IMR-90 (cell line): Measurements from ENCODE around the gene NOP9. TPM values are rescaled to one million over a fixed set of nuclear protein-coding genes. Genes with fewer than 3 reads are reported as not detected.

Experiments
- ATAC-seq: fragments of 200-7000 bp; cut with Tn5 transposase; 2 replicates; pipeline ENCODE4 v1.9.1; 2020; ENCODE audit warnings: low read depth, mild to moderate bottlenecking, moderate library complexity
- BruUV-seq: library from RNA; stranded (reverse); fragments of 400-500 nt; replicated peaks from 2 replicates; lab custom pipeline; 2021; lab: Mats Ljungman, UMichigan
- CTCF ChIA-PET: fragments of 300-600 bp; formaldehyde crosslinking; extraction: SDS; loops from one replicate; lab custom pipeline; 2021; ENCODE audit warnings: antibody characterized with exemption; lab: Yijun Ruan, JAX
- POLR2A ChIA-PET: fragments of 300-600 bp; sonication (Branson Sonifier 250); formaldehyde crosslinking; loops from one replicate; lab custom pipeline; 2022; ENCODE audit warnings: antibody characterized with exemption; ENCODE audit not compliant: unreplicated experiment; lab: Charles Lee
- DNase-seq: peaks from one replicate; pipeline ENCODE4 v3.0.0; 2013
- H2AFZ ChIP-seq: replicated peaks from 2 replicates; pipeline ENCODE3; 2013; ENCODE audit warnings: low read length, mild to moderate bottlenecking; ENCODE audit not compliant: poor library complexity
- H2AK5ac ChIP-seq: 2 replicates; pipeline ENCODE4 v1.6.1; 2013; ENCODE audit warnings: low read depth, low read length, inconsistent platforms
- H2AK9ac ChIP-seq: replicated peaks from 2 replicates; pipeline ENCODE3; 2013; ENCODE audit warnings: mild to moderate bottlenecking, low read depth, low read length, moderate library complexity; ENCODE audit not compliant: poor library complexity
- H2BK120ac ChIP-seq: 2 replicates; pipeline ENCODE4 v1.6.1; 2013; ENCODE audit warnings: low read depth, low read length, inconsistent platforms
- H2BK15ac ChIP-seq: 3 replicates; pipeline ENCODE4 v1.6.1; 2013; ENCODE audit warnings: low read depth, low read length, inconsistent platforms
- H2BK20ac ChIP-seq: 2 replicates; pipeline ENCODE4 v1.6.1; 2013; ENCODE audit warnings: low read depth, mild to moderate bottlenecking, inconsistent platforms, low read length, moderate library complexity
- H2BK5ac ChIP-seq: 2 replicates; pipeline ENCODE4 v1.6.1; 2013; ENCODE audit warnings: mild to moderate bottlenecking, low read depth, low read length, inconsistent platforms; ENCODE audit not compliant: poor library complexity, severe bottlenecking
- H3K14ac ChIP-seq: replicated peaks from 2 replicates; pipeline ENCODE4 v1.6.1; 2013; ENCODE audit warnings: low read depth, low read length, inconsistent platforms
- H3K18ac ChIP-seq: 2 replicates; pipeline ENCODE4 v1.6.1; 2013; ENCODE audit warnings: low read depth, low read length, control low read depth
- H3K23ac ChIP-seq: 2 replicates; pipeline ENCODE4 v1.6.1; 2013; ENCODE audit warnings: low read depth, low read length, inconsistent platforms
- H3K27ac ChIP-seq: 2 replicates; pipeline ENCODE4 v1.5.1; 2013; ENCODE audit warnings: mild to moderate bottlenecking, control low read depth, low read length; ENCODE audit not compliant: insufficient read depth
- H3K27me3 ChIP-seq: 2 replicates; pipeline ENCODE4 v1.6.1; 2013; ENCODE audit warnings: low read length; ENCODE audit not compliant: control insufficient read depth, insufficient read depth
- H3K36me3 ChIP-seq: 2 replicates; pipeline ENCODE4 v1.6.1; 2013; ENCODE audit warnings: low read length, mixed read lengths; ENCODE audit not compliant: control insufficient read depth, insufficient read depth
- H3K4ac ChIP-seq: 2 replicates; pipeline ENCODE4 v1.6.1; 2013; ENCODE audit warnings: low read depth, low read length, inconsistent platforms
- H3K4me1 ChIP-seq: 2 replicates; pipeline ENCODE4 v1.6.1; 2013; ENCODE audit warnings: low read length, mixed read lengths; ENCODE audit not compliant: control insufficient read depth, insufficient read depth
- H3K4me2 ChIP-seq: 2 replicates; pipeline ENCODE4 v1.6.1; 2013; ENCODE audit warnings: low read depth, mild to moderate bottlenecking, control low read depth, low read length, moderate library complexity
- H3K4me3 ChIP-seq: 2 replicates; pipeline ENCODE4 v1.5.1; 2013; ENCODE audit warnings: low read depth, mild to moderate bottlenecking, control low read depth, low read length, moderate library complexity; ENCODE audit not compliant: insufficient read depth
- H3K56ac ChIP-seq: 2 replicates; pipeline ENCODE4 v1.6.1; 2013; ENCODE audit warnings: low read length, inconsistent platforms; ENCODE audit not compliant: insufficient read depth; ENCODE audit errors: extremely low read depth
- H3K79me1 ChIP-seq, 2 experiments: 2 replicates each; pipeline ENCODE4 v1.6.1; 2013; ENCODE audit warnings: low read length in 2 of 2, inconsistent platforms in 1 of 2, low read depth in 1 of 2
- H3K9ac ChIP-seq: 2 replicates; pipeline ENCODE4 v1.6.1; 2013; ENCODE audit warnings: low read depth, low read length, control low read depth
- H3K9me1 ChIP-seq: 2 replicates; pipeline ENCODE4 v1.6.1; 2013; ENCODE audit warnings: low read length, inconsistent platforms; ENCODE audit not compliant: insufficient read depth
- H3K9me3 ChIP-seq: 2 replicates; pipeline ENCODE4 v1.6.1; 2013; ENCODE audit warnings: low read length; ENCODE audit not compliant: control insufficient read depth, insufficient read depth
- H4K20me1 ChIP-seq: 2 replicates; pipeline ENCODE4 v1.6.1; 2013; ENCODE audit warnings: low read length, inconsistent platforms; ENCODE audit not compliant: insufficient read depth
- H4K5ac ChIP-seq: 2 replicates; pipeline ENCODE4 v1.6.1; 2013; ENCODE audit warnings: mild to moderate bottlenecking, low read depth, low read length, control low read depth
- H4K8ac ChIP-seq, 2 experiments: 2 replicates each; pipeline ENCODE4 v1.6.1; 2013; ENCODE audit warnings: low read depth in 2 of 2, low read length in 2 of 2, control low read depth in 1 of 2, inconsistent platforms in 1 of 2
- H4K91ac ChIP-seq: 2 replicates; pipeline ENCODE4 v1.6.1; 2013; ENCODE audit warnings: low read depth, low read length, inconsistent platforms; ENCODE audit not compliant: insufficient read depth
- BHLHE40 ChIP-seq: fragments of 150-350 bp; IDR thresholded peaks from 2 replicates; pipeline ENCODE4 v1.6.1; 2016; ENCODE audit warnings: mild to moderate bottlenecking, low read depth, low read length
- CEBPB ChIP-seq: IDR thresholded peaks from 2 replicates; pipeline ENCODE4 v1.6.1; 2012; ENCODE audit warnings: low read depth, low read length, improper control_type of control experiment
- CHD1 ChIP-seq: IDR thresholded peaks from 2 replicates; pipeline ENCODE4 v1.6.1; 2012; ENCODE audit warnings: low read depth, low read length, improper control_type of control experiment
- FOS ChIP-seq: fragments of 150-350 bp; IDR thresholded peaks from 2 replicates; pipeline ENCODE4 v1.6.1; 2016; ENCODE audit warnings: low read depth, low read length
- MAFK ChIP-seq: IDR thresholded peaks from 2 replicates; pipeline ENCODE4 v1.6.1; 2012; ENCODE audit warnings: low read depth, low read length, improper control_type of control experiment
- MAZ ChIP-seq: IDR thresholded peaks from 2 replicates; pipeline ENCODE4 v1.6.1; 2012; ENCODE audit warnings: low read depth, mild to moderate bottlenecking, low read length, improper control_type of control experiment, moderate library complexity, borderline replicate concordance
- MXI1 ChIP-seq: IDR thresholded peaks from 2 replicates; pipeline ENCODE4 v1.6.1; 2012; ENCODE audit warnings: low read depth, mild to moderate bottlenecking, low read length, moderate library complexity, borderline replicate concordance
- NFE2L2 ChIP-seq: fragments of 150-350 bp; IDR thresholded peaks from 2 replicates; pipeline ENCODE4 v1.6.1; 2016; ENCODE audit warnings: low read depth, mild to moderate bottlenecking, low read length
- POLR2A ChIP-seq: IDR thresholded peaks from 2 replicates; pipeline ENCODE4 v1.6.1; 2012; ENCODE audit warnings: mild to moderate bottlenecking, low read depth, low read length
- RAD21 ChIP-seq: IDR thresholded peaks from 2 replicates; pipeline ENCODE4 v1.6.1; 2012; ENCODE audit warnings: low read length, improper control_type of control experiment
- RCOR1 ChIP-seq: IDR thresholded peaks from 2 replicates; pipeline ENCODE4 v1.6.1; 2012; ENCODE audit warnings: mild to moderate bottlenecking, low read length, improper control_type of control experiment; ENCODE audit not compliant: insufficient replicate concordance
- RFX5 ChIP-seq: IDR thresholded peaks from 2 replicates; pipeline ENCODE4 v1.8.0; 2012; ENCODE audit warnings: low read depth, mild to moderate bottlenecking, low read length, moderate library complexity
- SMC3 ChIP-seq: fragments of 150-350 bp; IDR thresholded peaks from 2 replicates; pipeline ENCODE4 v1.6.1; 2016; ENCODE audit warnings: low read depth, mild to moderate bottlenecking, antibody characterized with exemption, low read length, moderate library complexity
- WGBS, 2 experiments: methylation state at CpG; one replicate each; pipeline versions ENCODE4 v1.1.5 to v1.1.7; 2013; ENCODE audit warnings: missing lambda C conversion rate in 2 of 2; ENCODE audit not compliant: insufficient read length in 1 of 2; ENCODE audit errors: extremely low coverage in 2 of 2; 5-methylcytosine and 5-hydroxymethylcytosine counted together
- dilution Hi-C: fragments of 300-500 bp; cut with HindIII; formaldehyde crosslinking; loops from one replicate; pipeline ENCODE4 v1.14.3; 2018; ENCODE audit warnings: low sequenced_read_pairs; ENCODE audit not compliant: unreplicated experiment
- in situ Hi-C: fragments of 300-500 bp; cut with MboI; formaldehyde crosslinking; loops from 3 replicates; pipeline ENCODE4 v1.14.3; 2019; ENCODE audit warnings: low sequenced_read_pairs, inconsistent platforms, mixed read lengths
- intact Hi-C: fragments of 100-400 bp; cut with micrococcal nuclease; formaldehyde crosslinking; loops from 2 replicates; pipeline ENCODE4 v1.10.0; 2022
- polyA plus RNA-seq, 3 experiments: library from polyadenylated mRNA; depleted of rRNA; stranded (reverse); fragments of >200 nt; gene quantifications; 2 replicates each; pipeline ENCODE4 v1.2.3, GENCODE V29; 2012; ENCODE audit warnings: low replicate concordance in 1 of 3
- total RNA-seq: library from RNA; depleted of rRNA; stranded (reverse); fragments of >200 nt; gene quantifications from 2 replicates; pipeline ENCODE4 v1.2.3, GENCODE V29; 2012
- TF ChIP-seq, protein P1 (sequence below): fragments of 150-350 bp; IDR thresholded peaks from 2 replicates; pipeline ENCODE4 v1.6.1; 2017; ENCODE audit warnings: mild to moderate bottlenecking, antibody characterized with exemption, low read length, low read depth
- TF ChIP-seq, protein P2 (sequence below): conservative IDR thresholded peaks from 2 replicates; pipeline ENCODE4 v1.5.1; 2012; ENCODE audit warnings: mild to moderate bottlenecking, low read depth, low read length, improper control_type of control experiment
- TF ChIP-seq, protein P3 (sequence below): fragments of 150-350 bp; IDR thresholded peaks from 2 replicates; pipeline ENCODE4 v1.6.1; 2016; ENCODE audit warnings: low read depth, mild to moderate bottlenecking, low read length, moderate library complexity, borderline replicate concordance

The NOP9 gene
- total and polyA plus RNA-seq, 2 of the 4 experiments (the other 2 are of a cell fraction): 11.8 to 25.8 TPM

DNA sequence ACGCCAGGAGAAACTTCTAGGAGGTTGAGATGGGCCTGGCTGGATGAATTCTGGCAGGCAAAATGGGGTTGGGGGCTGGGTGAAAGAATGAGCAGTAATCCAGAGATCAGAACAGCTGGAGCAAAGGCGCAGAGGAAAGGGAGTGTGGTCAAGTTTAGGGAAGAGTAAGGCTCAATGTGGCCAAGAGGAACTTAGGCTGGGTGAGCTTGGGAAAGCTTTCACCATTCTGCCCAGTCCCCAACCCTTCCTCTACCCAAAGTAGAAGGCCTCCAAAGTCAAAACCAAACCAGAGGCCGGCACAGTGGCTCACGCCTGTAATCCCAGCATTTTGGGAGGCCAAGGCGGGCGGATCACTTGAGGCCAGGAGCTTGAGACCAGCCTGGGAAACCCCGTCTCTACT, 18.0 kb upstream of the NOP9 start:
- Histone ChIP-seq H2AK9ac (no peak overlapping the region), H3K9me3 (no peaks in the 10 kb centered on the region), H4K5ac (no peak overlapping the region), H2BK120ac (no peak overlapping the region), H4K91ac (no peak overlapping the region), H3K18ac (no peak overlapping the region), H3K4me2 (no peak overlapping the region), H3K9me1 (no peaks in the 10 kb centered on the region; the same call in 1 of the 2 replicates), H3K79me1 (peaks cover 0 to 11% of the 10 kb centered on the region in 2 experiments), H2BK15ac (no peak overlapping the region), H3K27ac (no peak overlapping the region), H3K14ac (no peak overlapping the region), H3K27me3 (no peaks in the 10 kb centered on the region), H2BK20ac (no peak overlapping the region), H3K23ac (no peak overlapping the region), H3K9ac (no peak overlapping the region), H4K20me1 (no peaks in the 10 kb centered on the region; the same call in 1 of the 2 replicates), H3K56ac (no peak overlapping the region), H3K4me3 (no peak overlapping the region), H3K4me1 (no peaks in the 10 kb centered on the region; the same call in 1 of the 2 replicates), H2BK5ac (no peak overlapping the region), H3K4ac (no peak overlapping the region), H3K36me3 (no peaks in the 10 kb centered on the region), H4K8ac (no peak overlapping the region), H2AK5ac (no peak overlapping the region), H2AFZ (no peak overlapping the region)
- no TSS peak for BruUV-seq
- intact Hi-C loops (no loop called here), in situ Hi-C loops (no loop called here), dilution Hi-C loops (no loop called here)
- no peak for TF ChIP-seq RAD21
- no peak for TF ChIP-seq CHD1
- TF ChIP-seq, protein P1, sequence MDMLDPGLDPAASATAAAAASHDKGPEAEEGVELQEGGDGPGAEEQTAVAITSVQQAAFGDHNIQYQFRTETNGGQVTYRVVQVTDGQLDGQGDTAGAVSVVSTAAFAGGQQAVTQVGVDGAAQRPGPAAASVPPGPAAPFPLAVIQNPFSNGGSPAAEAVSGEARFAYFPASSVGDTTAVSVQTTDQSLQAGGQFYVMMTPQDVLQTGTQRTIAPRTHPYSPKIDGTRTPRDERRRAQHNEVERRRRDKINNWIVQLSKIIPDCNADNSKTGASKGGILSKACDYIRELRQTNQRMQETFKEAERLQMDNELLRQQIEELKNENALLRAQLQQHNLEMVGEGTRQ: no peak
- TF ChIP-seq BHLHE40: no peak
- TF ChIP-seq NFE2L2: no peak
- TF ChIP-seq MXI1: no peak
- TF ChIP-seq POLR2A: no peak
- TF ChIP-seq, protein P2, sequence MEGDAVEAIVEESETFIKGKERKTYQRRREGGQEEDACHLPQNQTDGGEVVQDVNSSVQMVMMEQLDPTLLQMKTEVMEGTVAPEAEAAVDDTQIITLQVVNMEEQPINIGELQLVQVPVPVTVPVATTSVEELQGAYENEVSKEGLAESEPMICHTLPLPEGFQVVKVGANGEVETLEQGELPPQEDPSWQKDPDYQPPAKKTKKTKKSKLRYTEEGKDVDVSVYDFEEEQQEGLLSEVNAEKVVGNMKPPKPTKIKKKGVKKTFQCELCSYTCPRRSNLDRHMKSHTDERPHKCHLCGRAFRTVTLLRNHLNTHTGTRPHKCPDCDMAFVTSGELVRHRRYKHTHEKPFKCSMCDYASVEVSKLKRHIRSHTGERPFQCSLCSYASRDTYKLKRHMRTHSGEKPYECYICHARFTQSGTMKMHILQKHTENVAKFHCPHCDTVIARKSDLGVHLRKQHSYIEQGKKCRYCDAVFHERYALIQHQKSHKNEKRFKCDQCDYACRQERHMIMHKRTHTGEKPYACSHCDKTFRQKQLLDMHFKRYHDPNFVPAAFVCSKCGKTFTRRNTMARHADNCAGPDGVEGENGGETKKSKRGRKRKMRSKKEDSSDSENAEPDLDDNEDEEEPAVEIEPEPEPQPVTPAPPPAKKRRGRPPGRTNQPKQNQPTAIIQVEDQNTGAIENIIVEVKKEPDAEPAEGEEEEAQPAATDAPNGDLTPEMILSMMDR: no peak
- TF ChIP-seq RFX5: no peak
- no peak for TF ChIP-seq SMC3
- no peak for TF ChIP-seq RCOR1
- TF ChIP-seq, protein P3, sequence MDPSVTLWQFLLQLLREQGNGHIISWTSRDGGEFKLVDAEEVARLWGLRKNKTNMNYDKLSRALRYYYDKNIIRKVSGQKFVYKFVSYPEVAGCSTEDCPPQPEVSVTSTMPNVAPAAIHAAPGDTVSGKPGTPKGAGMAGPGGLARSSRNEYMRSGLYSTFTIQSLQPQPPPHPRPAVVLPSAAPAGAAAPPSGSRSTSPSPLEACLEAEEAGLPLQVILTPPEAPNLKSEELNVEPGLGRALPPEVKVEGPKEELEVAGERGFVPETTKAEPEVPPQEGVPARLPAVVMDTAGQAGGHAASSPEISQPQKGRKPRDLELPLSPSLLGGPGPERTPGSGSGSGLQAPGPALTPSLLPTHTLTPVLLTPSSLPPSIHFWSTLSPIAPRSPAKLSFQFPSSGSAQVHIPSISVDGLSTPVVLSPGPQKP: no peak
- TF ChIP-seq FOS: no peak
- TF ChIP-seq MAZ: no peak
- TF ChIP-seq MAFK: no peak
- no peak for TF ChIP-seq CEBPB
- DNase-seq (no peak), ATAC-seq (no peak)
- 89% methylated on average over 3 of the region's 7 CpGs; no CpG with 5 or more reads in 1 of the 2 experiments for WGBS, 2 experiments
- POLR2A ChIA-PET: no interaction called here
- CTCF ChIA-PET: no interaction called here
